Astrocyte (in vitro differentiated cells and primary cell): ENCODE results near the gene GPX3. TPM values are rescaled to one million over a fixed set of nuclear protein-coding genes. Genes with fewer than 3 reads are reported as not detected.

Experiments used
- DNase-seq: peaks from one replicate; pipeline ENCODE4 v3.0.0-alpha.2; 2010; ENCODE audit warnings: low read depth
- FAIRE-seq: peaks from 2 replicates; lab custom pipeline; 2011; peaks lifted over from hg19 to GRCh38; lab: Jason Lieb, UNC
- H2AFZ ChIP-seq: 2 replicates; pipeline ENCODE4 v1.6.0; 2012; ENCODE audit warnings: low read depth, low read length, inconsistent platforms
- H3K27ac ChIP-seq: 2 replicates; pipeline ENCODE4 v1.5.1; 2011; ENCODE audit warnings: low read depth, low read length, inconsistent platforms
- H3K27me3 ChIP-seq: 2 replicates; pipeline ENCODE4 v1.6.0; 2011; ENCODE audit warnings: low read length, inconsistent platforms; ENCODE audit not compliant: insufficient read depth
- H3K36me3 ChIP-seq: 2 replicates; pipeline ENCODE4 v1.5.1; 2011; ENCODE audit warnings: low read length, inconsistent platforms; ENCODE audit not compliant: insufficient read depth
- H3K4me1 ChIP-seq: 2 replicates; pipeline ENCODE4 v1.5.1; 2011; ENCODE audit warnings: low read length, inconsistent platforms; ENCODE audit not compliant: insufficient read depth
- H3K4me2 ChIP-seq: 2 replicates; pipeline ENCODE4 v1.6.0; 2012; ENCODE audit warnings: low read length, inconsistent platforms
- H3K4me3 ChIP-seq: 2 replicates; pipeline ENCODE4 v1.5.1; 2011; ENCODE audit warnings: low read depth, mild to moderate bottlenecking, low read length, inconsistent platforms; ENCODE audit not compliant: insufficient read depth
- H3K79me2 ChIP-seq: 2 replicates; pipeline ENCODE4 v1.6.0; 2012; ENCODE audit warnings: mild to moderate bottlenecking, low read length, inconsistent platforms; ENCODE audit not compliant: insufficient read depth
- H3K9ac ChIP-seq: 2 replicates; pipeline ENCODE4 v1.6.0; 2012; ENCODE audit warnings: mild to moderate bottlenecking, low read length, inconsistent platforms
- H3K9me3 ChIP-seq: 2 replicates; pipeline ENCODE4 v1.5.1; 2012; ENCODE audit warnings: low read depth, mild to moderate bottlenecking, low read length, inconsistent platforms; ENCODE audit not compliant: insufficient read depth
- H4K20me1 ChIP-seq: 2 replicates; pipeline ENCODE4 v1.6.0; 2012; ENCODE audit warnings: low read length, inconsistent platforms; ENCODE audit not compliant: insufficient read depth
- H3K27ac Mint-ChIP-seq: one replicate; pipeline ENCODE4 v1.8.0; 2021; ENCODE audit warnings: mild to moderate bottlenecking, mixed read lengths; ENCODE audit not compliant: unreplicated experiment
- H3K27me3 Mint-ChIP-seq: one replicate; pipeline ENCODE4 v1.8.0; 2021; ENCODE audit warnings: low read depth, mixed read lengths; ENCODE audit not compliant: unreplicated experiment
- H3K36me3 Mint-ChIP-seq: one replicate; pipeline ENCODE4 v1.8.0; 2021; ENCODE audit warnings: low read depth, mixed read lengths; ENCODE audit not compliant: unreplicated experiment
- H3K4me1 Mint-ChIP-seq: one replicate; pipeline ENCODE4 v1.8.0; 2021; ENCODE audit warnings: low read depth, mixed read lengths; ENCODE audit not compliant: unreplicated experiment
- H3K4me3 Mint-ChIP-seq: one replicate; pipeline ENCODE4 v1.8.0; 2021; ENCODE audit warnings: mild to moderate bottlenecking, moderate library complexity, mixed read lengths; ENCODE audit not compliant: unreplicated experiment
- H3K9me3 Mint-ChIP-seq: one replicate; pipeline ENCODE4 v1.8.0; 2021; ENCODE audit warnings: mild to moderate bottlenecking, mixed read lengths; ENCODE audit not compliant: unreplicated experiment
- CTCF ChIP-seq: IDR thresholded peaks from 2 replicates; pipeline ENCODE4 v1.5.1; 2011; ENCODE audit warnings: low read depth, mild to moderate bottlenecking, inconsistent platforms, low read length, moderate library complexity; ENCODE audit not compliant: insufficient read depth
- EZH2 ChIP-seq: IDR thresholded peaks from 2 replicates; pipeline ENCODE4 v1.6.1; 2012; ENCODE audit warnings: mild to moderate bottlenecking, low read length, inconsistent platforms; ENCODE audit not compliant: insufficient read depth
- total RNA-seq: library from RNA; stranded (reverse); gene quantifications from 2 replicates; pipeline ENCODE4 v1.2.1, GENCODE V29; 2021

Gene GPX3
- total RNA-seq, 1 donor from 2014 or later: 15.6 TPM

GRCh38 chr5:151017897-151018296, 2.5 kb upstream of the GPX3 start:
- H3K79me2 ChIP-seq: no peaks in the 10 kb centered on the region
- H2AFZ ChIP-seq: no peak overlapping the region
- no peak overlapping the region for H3K4me3 Mint-ChIP-seq
- H3K27ac Mint-ChIP-seq: no peak overlapping the region
- H3K27me3 ChIP-seq: no peaks in the 10 kb centered on the region
- peaks cover 10% of the 10 kb centered on the region for H3K4me1 ChIP-seq
- no peaks in the 10 kb centered on the region for H3K27me3 Mint-ChIP-seq
- peaks cover 6% of the 10 kb centered on the region for H3K36me3 Mint-ChIP-seq
- no peak for DNase-seq
- no peaks in the 10 kb centered on the region for H3K36me3 ChIP-seq
- peaks cover 7% of the 10 kb centered on the region for H3K9me3 Mint-ChIP-seq
- no peaks in the 10 kb centered on the region for H3K9me3 ChIP-seq
- H3K4me2 ChIP-seq: no peak overlapping the region
- H3K27ac ChIP-seq: no peak overlapping the region
- no peak overlapping the region for H3K9ac ChIP-seq
- no peak for TF ChIP-seq EZH2
- no peak for TF ChIP-seq CTCF
- H3K4me3 ChIP-seq: no peak overlapping the region
- no peak for FAIRE-seq
- no peaks in the 10 kb centered on the region for H4K20me1 ChIP-seq
- peaks cover 2% of the 10 kb centered on the region for H3K4me1 Mint-ChIP-seq

GRCh38 chr5:151018846-151019245, 1.5 kb upstream of the GPX3 start:
- H3K9me3 Mint-ChIP-seq: peaks cover 5% of the 10 kb centered on the region
- H4K20me1 ChIP-seq: no peaks in the 10 kb centered on the region
- no peak overlapping the region for H2AFZ ChIP-seq
- FAIRE-seq (no peak), DNase-seq (peak; percentile 53)
- H3K27ac Mint-ChIP-seq: no peak overlapping the region
- no peaks in the 10 kb centered on the region for H3K27me3 Mint-ChIP-seq
- no peak overlapping the region for H3K4me2 ChIP-seq
- no peaks in the 10 kb centered on the region for H3K9me3 ChIP-seq
- H3K4me1 Mint-ChIP-seq: peaks cover 2% of the 10 kb centered on the region
- no peaks in the 10 kb centered on the region for H3K36me3 ChIP-seq
- no peak overlapping the region for H3K4me3 ChIP-seq
- H3K4me1 ChIP-seq: peaks cover 10% of the 10 kb centered on the region
- no peaks in the 10 kb centered on the region for H3K27me3 ChIP-seq
- no peak overlapping the region for H3K9ac ChIP-seq
- H3K4me3 Mint-ChIP-seq: no peak overlapping the region
- H3K79me2 ChIP-seq: no peaks in the 10 kb centered on the region
- no peak overlapping the region for H3K27ac ChIP-seq
- H3K36me3 Mint-ChIP-seq: peaks cover 9% of the 10 kb centered on the region
- TF ChIP-seq EZH2 (no peak), CTCF (no peak)

GRCh38 chr5:151019331-151019730, 1.1 kb upstream of the GPX3 start:
- Histone ChIP-seq H3K79me2 (no peaks in the 10 kb centered on the region), H3K9ac (no peak overlapping the region), H2AFZ (no peak overlapping the region), H3K36me3 (no peaks in the 10 kb centered on the region), H3K27ac (no peak overlapping the region), H3K4me2 (no peak overlapping the region), H3K27me3 (no peaks in the 10 kb centered on the region), H3K4me3 (no peak overlapping the region), H4K20me1 (no peaks in the 10 kb centered on the region), H3K4me1 (peaks cover 10% of the 10 kb centered on the region), H3K9me3 (no peaks in the 10 kb centered on the region)
- Mint-ChIP-seq H3K27me3 (no peaks in the 10 kb centered on the region), H3K9me3 (peaks cover 7% of the 10 kb centered on the region), H3K4me1 (peaks cover 3% of the 10 kb centered on the region), H3K36me3 (peaks cover 9% of the 10 kb centered on the region), H3K4me3 (no peak overlapping the region), H3K27ac (no peak overlapping the region)
- FAIRE-seq (no peak), DNase-seq (no peak)
- no peak for TF ChIP-seq EZH2
- no peak for TF ChIP-seq CTCF
